NB4 (cell line): Measurements from ENCODE around the gene NUP50.

ENCODE experiments used
- DNase-seq: peaks from one replicate; pipeline ENCODE4 v3.0.0; 2010; ENCODE audit warnings: low read depth
- H3K4me3 ChIP-seq: one replicate; pipeline ENCODE4 v1.5.1; 2011; ENCODE audit warnings: mild to moderate bottlenecking, low read depth, low read length, moderate library complexity
- CTCF ChIP-seq: IDR thresholded peaks from one replicate; pipeline ENCODE4 v1.5.1; 2012; ENCODE audit warnings: low read depth, low read length
- MAX ChIP-seq: IDR thresholded peaks from 2 replicates; pipeline ENCODE4 v1.6.1; 2011; ENCODE audit warnings: low read depth, low read length
- MYC ChIP-seq: IDR thresholded peaks from 2 replicates; pipeline ENCODE4 v1.6.1; 2011; ENCODE audit warnings: low read depth, low read length
- POLR2A ChIP-seq: IDR thresholded peaks from 2 replicates; pipeline ENCODE4 v1.6.1; 2011; ENCODE audit warnings: mild to moderate bottlenecking; ENCODE audit not compliant: insufficient read length; ENCODE audit errors: extremely low read depth

The NUP50 gene

GRCh38 chr22:45225732-45226502 is 62.2 kb downstream of the NUP50 start:
- DNase-seq = peak; percentile 98
- H3K4me3 ChIP-seq = no peak overlapping the region
- TF ChIP-seq MAX (peak; percentile 93), POLR2A (no peak), MYC (peak; percentile 97), CTCF (no peak)

- no peak for TF ChIP-seq POLR2A
- TF ChIP-seq CTCF = no peak
- peak; percentile 49; the same call in 1 of the 2 replicates for TF ChIP-seq MYC
- peak; percentile 83 for TF ChIP-seq MAX
- DNase-seq = peak; percentile 92
- no peak overlapping the region for H3K4me3 ChIP-seq
Measured at GRCh38 chr22:45226503-45227186, 62.9 kb downstream of the NUP50 start.

GRCh38 chr22:45227645-45228400 is 64.1 kb downstream of the NUP50 start:
- no peak overlapping the region for H3K4me3 ChIP-seq
- DNase-seq = no peak
- TF ChIP-seq POLR2A (no peak), MYC (no peak), CTCF (no peak), MAX (no peak)

GRCh38 chr22:45228401-45228754 is 64.7 kb downstream of the NUP50 start:
- no peak for DNase-seq

More at GRCh38 chr22:45228401-45228754, 64.7 kb downstream of the NUP50 start:
- TF ChIP-seq CTCF (no peak), MAX (no peak), POLR2A (no peak), MYC (no peak)
- no peak overlapping the region for H3K4me3 ChIP-seq
